Endometrium (tissue), 2 donors: Measurements from ENCODE around the gene UBN1.
"Not testable (repeated sequence)": the region's sequence is repeated elsewhere in the genome, so short reads cannot be mapped to it uniquely, and the experiment has no call there.

Experiments used
- FAIRE-seq: peaks from 2 replicates; lab custom pipeline; 2012; peaks lifted over from hg19 to GRCh38; lab: Jason Lieb, UNC
- donor health status: control.
- donor health status: control.

The UBN1 gene

DNA sequence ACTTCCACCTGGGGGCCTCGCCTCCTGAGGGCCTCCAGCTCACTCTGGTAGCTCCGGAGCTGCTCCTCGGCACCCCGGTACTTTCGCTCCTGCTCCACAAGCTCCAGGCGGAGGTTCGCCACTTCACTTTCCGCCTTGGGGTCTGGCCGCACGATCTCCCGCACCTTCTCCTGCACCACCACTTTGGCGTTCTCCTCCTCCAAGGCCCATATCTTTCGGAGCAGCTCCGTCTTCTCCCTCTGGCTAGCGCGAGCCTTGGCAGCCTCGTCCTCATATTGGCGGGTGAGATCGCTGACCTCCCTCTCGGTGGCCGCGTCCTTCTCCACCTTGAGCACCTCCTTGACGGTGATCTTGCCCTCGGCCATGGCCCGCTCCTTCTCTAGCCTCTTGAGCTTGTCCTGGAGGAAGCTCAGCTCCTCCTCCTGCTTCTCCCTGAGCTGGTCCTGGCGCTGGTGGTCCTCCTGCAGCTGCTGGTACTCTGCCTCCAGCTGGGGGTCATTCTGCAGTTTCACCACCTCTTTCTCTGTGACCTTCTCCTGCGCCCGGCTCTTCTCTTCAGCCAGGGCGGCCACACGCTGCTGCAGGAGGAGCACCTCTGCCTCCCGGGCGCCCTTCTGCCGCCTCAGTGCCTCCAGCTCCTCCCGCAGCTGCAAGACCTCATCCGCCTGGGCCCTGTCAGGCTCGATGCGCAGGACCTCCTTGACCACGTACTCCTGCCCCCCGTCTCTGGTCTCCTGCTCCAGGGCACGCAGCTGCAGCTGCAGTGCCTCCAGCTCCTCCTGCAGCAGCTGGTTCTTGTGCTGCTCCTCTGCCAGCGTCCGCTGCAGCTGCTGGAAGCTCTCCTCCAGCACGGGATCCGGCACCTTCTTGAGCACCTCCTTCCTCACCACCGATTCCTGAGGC, 37.9 kb downstream of the UBN1 start:
- no peak for FAIRE-seq

DNA sequence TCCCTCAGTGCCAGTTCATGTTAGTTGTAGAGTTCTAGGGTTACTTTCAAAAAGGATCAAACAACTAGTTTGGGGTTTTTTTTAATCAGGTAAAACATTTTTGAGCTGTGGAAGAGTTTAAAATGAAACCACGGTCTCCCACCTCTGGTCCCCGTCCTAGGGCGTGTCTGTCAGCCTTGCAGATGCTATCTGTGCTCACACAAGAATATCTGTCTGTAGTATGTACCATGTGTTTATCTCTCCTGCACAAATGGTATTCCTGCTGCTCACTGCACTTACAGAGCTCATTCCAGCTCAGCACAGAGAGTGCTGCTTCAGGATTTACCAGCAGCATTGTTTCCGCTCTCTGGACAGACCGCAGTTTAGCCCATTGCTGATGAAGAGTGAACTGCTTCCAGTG, 38.9 kb downstream of the UBN1 start:
- no peak for FAIRE-seq

DNA sequence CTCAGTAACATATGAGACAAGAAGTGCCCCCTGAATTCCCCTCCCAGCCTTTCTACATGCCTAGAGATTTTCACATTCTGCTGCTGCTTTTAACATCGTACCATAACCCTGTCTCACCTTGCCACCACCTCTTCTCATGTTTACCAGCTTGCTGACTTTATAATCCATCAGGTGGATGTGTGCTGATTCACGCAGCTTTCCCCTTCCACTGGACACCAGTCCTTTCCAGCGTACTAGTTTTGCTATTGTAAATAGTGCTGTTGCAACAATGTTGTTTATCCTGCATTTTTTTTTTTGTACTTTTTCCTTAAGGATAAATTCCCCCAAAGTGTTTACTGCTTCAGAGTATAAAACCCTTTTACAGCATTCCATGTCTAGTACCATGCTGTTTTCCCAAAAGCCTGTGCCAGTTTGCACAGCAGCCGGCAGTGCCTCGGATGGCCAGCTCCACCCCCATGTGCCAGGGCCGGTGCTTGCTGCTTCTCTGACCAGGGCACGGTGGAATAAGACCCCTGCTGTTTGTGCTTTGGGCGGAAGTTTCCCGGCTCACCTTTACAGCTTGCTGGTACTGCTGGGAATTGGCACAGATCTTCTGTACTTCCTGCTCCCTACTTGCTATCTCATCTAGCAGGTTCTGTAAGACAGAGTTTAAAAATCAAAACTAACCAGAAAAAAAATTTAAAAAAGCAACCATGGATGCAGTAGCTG, 41.3 kb downstream of the UBN1 start:
- no peak for FAIRE-seq

DNA sequence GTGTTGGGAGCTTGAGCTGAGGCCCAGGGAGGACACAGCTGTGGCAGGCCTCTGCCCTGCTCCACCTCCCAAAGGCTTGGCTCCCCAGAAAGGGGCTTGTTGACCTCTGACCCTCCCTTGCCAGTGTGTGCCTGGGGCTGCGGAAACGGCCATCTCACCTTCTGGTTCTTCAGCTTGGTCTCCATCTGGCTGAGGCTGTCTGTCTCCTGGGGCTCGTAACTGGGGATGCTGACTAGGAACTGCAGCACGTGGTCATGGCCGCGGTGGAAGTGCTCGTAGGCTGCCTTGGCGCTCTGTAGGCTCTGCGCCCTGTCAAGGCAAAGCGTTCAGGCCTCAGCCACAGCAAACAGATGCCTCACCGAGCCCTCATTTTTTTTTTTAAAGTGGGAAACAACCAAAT, 42.7 kb downstream of the UBN1 start:
- no peak for FAIRE-seq

DNA sequence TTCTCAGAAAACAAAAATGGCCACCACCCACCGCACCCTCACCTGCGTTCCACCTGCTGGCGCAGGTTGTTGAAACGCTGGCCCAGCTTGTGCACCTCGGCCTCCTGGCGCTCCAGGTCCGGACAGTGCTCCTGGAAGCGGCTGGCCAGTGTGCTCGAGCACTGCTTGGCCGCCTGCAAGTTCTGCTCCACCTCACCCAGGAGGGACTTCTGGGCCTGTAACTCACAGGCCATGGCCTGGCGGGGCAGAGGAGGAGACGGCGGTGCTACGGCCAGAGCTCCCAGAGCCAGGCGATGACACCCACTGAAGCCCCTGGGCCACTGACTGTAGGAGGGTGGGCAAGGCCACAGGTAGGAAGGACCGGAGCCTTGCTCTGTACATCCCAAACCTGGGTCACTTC, 43.4 kb downstream of the UBN1 start:
- FAIRE-seq, result no peak

DNA sequence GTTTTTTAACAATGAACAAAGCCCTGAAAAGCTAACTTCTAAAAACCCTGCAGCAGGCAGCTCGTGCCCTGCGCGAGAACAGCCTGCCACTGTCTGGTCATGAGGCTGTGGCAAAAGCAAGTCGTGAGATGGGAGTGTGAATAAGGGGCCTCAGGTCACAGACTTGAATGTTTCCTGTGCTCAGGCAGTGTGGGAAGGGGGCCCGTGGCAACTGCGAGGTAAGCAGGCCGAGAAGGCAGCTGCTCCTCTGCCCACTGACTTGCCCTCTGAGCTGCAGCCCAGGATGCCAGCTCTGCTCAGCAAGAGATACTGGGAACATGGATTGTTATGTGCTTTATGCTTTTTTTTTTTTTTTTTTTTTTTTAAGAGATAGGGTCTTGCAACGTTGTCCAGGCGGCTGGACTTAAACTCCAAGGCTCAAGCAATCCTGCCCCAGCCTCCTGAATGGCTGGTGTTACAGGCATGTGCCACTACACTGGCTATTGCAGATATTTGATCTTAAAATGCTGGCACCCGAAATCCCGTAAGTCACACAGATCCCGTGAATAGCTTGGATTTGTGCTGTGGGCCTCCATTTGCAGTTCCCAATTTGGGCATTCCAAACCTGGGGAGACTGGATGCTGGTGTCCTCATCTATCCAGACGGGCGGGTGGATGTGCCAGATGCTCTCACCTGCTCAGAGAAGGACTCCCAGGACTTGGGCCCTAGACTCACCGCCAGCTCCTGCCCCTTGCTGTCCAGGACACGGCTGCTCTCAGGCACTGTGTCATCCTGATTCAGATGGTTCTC, 44.0 kb downstream of the UBN1 start:
- no peak for FAIRE-seq

DNA sequence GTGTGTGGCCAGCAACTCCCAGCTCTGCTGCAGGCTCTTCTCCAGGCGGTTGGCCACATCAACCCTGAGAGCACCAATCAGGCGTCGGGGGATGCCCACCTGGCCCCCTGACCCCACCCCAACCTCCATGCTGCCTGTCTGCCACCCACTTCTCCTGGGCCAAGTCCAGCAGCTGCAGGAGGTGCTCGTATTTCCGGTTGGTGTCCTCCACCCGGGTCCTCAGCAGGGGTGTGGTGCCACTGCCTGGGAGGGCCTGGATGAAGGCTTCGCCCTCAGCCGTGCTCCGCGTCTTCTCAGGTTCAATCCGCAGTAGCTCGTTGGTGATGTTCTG, 44.6 kb downstream of the UBN1 start:
- no peak for FAIRE-seq

DNA sequence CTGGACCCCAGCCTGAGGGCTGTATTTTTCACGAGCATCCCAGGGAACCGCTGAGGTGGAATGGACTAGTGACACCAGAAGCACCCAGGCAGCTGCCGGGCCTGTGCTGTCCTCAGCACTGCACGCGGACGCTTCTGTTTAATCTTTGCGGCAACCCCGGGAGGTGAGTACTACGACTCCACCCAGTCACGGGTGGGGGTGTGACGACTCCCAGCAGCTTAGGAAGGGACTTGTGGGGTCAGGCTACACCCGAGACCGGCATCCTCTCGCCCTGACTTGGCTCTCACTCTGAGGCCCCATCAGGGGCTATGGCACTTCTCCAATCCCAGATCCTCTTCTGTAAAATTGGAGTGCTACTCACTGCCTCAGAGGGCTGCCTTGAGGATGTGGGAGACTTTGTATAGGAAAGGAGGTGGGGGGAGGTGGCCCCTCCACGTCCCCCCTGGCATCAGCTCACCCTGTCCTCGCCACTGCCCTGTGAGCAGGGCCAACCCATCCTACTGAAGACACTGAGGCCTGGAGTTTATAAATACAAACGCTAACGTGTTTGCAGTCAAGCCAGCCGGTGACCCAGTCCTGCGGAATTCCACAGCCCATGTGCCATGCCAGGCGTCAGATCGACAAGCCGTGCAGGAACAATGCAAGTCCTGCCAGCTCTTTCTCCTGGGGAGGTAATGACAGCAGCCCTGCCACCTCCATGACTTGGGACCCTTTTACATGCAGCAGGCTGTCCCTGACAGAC, 45.3 kb downstream of the UBN1 start:
- no peak for FAIRE-seq

DNA sequence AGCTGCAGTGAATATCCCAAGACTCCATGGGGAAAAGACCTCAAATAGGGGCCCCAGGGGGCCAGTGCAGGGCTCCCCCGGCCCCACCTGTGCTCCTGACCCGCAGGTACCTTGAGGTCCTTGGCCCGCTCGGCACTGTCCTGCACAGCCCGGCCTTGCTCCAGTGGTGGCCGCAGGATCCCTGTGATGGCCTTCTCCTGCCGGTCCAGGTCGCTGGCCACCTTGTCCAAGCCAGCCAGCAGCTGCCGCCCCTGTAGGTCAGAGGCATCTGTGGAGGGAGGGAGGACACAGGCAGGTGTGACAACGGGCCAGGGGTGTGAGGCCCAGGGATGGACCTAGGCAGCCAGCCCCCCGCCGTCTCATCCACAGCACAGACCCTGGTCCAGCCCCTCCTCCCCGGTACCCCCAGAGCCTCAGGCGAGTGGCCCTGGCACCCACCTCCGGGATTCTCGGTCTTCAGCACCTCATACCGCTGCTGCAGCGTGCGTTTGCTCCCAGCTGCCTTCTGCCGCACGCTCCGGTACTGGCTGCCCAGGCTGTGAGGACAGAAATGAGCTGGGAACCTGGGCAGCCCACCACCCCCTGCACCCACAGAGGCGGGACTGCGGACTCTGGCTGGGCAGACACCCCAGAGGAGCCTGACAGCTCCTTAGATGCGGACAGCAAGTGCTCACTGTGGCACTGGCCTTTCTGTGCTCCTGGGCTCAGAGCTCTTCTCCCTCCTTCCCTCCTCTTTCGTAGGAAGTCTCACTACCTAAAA, 46.0 kb downstream of the UBN1 start:
- FAIRE-seq, result no peak

DNA sequence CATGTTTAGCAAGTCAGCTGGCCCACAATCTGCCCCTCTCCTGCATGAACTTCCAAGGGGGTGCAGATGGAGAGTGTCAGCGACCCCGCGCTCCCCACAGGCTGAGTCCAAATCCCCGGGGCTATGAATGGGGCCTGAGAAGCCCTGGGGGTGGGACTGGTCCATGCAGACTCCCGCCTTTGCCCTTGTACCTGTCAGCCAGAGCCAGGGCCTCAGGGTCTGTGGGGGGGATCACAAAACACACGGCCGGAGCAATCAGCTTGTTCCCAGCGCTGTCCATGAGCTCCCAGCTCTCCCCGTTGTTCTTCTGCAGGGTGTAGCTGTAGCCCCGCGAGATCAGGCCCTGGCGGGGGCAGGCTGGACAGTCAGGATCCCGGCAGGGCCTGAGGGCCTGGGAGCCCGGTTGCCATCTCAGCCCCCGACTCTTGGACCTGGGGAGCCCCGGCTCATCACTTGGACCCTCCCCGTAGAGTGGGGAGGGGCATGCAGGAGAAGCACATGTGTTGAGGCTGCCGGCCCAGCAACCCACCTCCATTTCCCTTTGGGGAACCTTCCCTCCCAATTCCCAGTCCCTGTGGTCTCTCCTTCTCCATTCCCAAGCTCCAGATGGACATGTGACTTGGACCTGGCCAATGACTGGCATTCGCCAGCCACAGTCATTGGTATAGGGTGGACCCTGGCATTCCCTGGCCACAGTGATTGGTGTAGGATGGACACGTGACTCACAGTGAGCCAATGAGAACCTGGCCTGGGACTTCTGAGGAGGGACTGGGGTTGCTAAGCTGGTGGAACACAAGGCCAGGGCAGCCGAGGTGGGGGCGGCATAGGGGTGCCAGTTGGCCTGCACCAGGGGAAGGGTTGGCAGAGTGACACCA, 47.2 kb downstream of the UBN1 start:
- no peak for FAIRE-seq

DNA sequence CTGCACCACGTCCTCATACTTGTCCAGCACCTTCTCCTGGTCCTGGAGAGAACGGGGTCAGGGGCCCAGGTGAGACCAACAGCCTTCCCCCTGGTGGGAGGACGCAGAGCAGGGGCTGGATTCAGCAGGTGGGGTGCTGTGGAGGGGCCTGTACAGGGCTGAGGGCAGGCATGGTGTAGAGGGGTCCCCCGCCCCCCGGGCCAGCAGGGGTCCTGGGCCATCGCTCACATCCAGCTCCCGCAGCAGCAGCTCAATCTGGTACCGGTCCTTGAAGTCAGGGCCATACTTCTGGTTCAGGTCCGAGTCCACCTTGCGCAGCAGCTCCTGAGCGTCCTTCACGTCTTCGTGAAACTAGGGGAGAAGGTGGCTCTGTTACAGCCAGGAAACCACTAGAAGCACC, 48.1 kb downstream of the UBN1 start:
- FAIRE-seq, result no peak

DNA sequence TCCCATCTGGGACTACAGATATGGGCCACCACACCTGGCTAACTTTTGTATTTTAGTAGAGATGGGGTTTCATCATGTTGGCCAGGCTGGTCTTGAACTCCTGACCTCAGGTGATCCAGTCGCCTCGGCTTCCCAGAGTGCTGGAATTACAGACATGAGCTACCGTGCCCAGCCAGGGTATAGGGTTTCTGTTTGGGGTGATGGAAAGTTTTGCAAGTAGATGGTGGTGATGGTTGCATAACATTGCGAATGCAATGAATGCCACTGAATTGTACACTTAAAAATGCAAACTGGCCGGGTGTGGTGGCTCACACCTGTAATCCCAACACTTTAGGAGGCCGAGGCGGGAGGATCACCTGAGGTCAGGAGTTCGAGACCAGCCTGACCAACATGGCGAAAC, 49.5 kb downstream of the UBN1 start:
- not testable (repeated sequence) for FAIRE-seq

DNA sequence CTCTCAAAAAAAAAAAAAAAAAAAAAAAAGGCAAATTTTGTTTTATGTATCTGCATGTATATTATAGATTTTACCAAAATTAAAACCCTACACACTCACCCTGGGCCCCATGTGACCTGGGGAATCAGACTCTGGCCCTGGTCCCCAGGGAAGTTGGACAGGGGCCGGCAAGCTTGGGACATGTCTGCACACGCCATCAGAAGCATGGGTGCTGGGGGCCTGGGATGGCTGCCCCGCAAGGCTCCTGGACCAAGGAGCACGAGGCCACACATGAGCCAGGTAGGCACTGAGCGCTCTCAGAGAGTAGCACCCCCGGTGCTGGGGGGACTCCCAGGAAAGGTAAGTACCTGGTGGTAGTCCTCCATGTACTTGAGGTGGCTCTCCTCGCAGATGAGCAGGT, 50.0 kb downstream of the UBN1 start:
- no peak for FAIRE-seq

DNA sequence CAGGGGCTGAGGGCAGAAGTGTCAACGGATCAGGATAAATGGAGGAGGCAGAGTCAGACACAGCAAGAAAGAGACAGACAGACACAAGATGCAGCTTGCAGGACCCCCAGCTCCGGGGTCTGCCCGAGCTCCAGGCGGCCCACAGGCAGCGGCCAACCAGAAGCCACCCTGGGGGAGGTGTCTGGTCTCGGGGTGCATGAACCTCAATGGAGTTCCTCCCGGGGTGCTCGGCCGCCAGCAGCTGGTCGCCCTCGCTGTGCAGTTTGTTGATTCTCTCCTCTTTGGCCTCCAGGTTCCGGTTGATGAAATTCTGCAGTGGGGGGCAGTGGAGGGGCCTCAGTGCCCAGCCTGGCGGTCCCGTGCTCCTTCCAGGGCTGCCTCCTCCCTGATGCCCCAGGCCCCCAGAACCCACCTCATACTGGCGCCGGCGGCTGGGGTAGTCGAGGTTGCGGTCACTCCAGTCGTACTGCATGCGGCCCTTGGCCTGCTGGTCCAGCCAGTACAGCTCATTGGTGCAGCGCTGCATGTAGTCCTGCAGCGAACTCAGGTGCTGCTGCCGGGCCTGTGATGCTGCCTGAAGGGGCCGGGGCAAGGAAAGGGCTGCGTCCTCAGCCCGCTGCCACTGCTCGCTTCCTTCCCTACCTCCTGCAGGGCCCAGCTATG, 51.7 kb downstream of the UBN1 start:
- FAIRE-seq, result no peak

DNA sequence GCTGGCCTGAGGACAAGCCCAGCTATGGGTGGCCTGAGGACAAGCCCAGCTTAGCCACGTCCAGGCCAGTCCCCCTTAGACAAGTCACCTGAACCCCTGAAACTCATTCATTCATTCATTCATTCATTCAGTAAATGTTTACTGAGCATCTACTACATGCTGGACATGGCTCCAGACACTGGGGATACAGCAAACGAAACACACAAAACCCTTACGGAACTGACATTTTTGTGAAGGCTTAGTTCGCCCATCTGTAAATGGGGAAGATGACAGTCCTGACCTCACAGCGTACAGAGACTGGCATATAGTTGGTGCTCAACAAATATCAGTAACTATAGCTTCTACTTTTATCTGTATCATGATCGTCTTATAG, 52.2 kb downstream of the UBN1 start:
- FAIRE-seq, result no peak

DNA sequence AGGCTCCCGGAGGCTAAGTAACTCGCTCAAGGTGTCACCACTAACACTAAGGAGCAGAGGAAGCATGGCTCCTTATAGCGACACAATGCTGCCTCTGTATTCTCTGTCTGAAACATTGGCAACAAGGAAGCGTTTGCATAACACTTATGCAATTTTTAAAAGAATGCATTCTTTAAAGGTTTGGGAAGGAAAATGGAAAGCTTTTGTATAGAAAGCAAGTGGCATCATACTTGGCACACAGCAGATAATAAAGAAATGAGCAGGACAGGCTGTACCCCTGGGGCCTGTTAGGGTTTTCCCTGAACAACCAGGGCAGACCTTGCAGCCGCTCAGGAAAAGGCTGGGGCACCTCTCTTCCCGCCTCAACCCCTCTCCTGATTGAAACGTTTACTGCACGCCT, 52.8 kb downstream of the UBN1 start:
- no peak for FAIRE-seq

DNA sequence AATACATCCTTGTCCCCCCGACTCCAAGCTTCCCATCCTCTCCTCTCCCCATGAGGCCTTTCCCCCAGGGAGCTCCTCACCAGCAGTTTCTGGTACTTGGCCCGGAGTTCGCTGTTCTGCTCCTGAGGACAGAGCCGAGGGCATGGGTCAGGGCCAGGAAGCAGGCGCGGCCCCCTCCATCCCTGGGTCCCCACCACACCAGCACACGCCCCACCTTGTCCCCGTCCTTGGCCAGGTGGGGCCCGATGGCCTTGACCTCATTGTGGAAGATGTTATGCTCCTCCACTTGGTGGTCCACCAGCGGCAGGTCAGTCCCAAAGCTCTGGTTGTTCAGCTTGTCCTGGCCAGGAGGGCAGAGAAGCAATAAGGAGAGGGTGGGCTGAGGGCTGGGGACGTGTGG, 53.5 kb downstream of the UBN1 start:
- FAIRE-seq, result no peak

DNA sequence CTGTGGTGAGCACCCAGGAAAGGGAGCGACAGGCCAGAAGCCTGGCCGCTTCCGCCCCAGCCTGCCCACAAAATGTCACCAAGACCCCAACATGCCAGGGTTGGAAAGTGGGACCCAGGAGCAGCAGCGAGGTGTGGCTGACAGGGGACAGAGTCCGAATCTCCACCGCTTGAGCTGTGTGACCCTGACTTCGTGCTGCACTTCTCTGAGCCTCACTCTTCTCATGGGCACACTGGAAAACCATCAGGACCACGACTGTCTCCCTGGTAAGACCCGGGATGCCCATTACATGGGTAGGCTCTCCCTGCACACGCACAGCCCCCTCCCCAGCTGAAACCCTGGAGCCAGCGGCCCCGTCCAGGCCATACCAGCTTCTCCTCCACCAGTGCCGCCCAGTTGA, 54.8 kb downstream of the UBN1 start:
- no peak for FAIRE-seq

DNA sequence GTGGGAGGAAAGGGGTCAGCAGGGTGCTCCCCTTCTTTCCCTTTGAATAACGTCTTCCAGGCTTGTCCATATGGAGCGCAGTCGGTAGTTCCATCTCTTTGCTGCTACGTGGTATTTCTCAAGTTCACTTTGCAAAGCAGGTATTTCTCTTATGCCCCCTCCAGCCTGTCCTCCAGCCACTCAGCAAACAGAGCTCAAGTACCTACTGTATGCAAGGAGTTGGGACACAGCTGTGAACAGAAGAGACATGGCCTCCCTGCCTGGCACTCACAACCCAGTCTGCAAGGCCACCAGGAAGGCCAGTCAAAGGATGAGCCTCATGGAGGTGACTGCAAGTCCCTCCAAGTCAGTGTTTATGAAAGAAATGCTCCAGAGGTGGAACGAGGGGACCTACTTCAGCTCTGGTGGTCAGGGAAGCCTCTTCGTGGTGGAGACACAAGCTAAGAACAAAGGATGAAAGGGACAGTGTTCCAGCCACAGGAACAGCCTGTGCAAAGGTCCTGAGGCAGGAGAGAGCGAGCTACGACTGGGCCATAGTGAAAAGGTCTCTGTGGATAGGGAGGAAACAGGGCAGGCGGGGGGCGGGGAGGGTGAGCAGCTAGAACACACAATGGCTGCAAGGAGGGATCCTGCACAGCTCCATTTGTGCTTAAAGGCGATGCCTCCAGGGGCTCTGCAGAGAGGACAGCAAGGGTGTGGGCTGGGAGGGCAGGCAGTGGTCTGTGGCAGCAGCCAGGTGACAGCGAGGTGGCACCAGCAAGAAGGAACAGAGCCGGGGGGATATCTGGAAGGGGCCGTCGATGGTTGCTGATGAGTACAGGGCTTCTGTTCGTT, 57.0 kb downstream of the UBN1 start:
- FAIRE-seq, result no peak
